CD4-positive, alpha-beta memory T cell (primary cell): ENCODE measurements around the gene CNPPD1. TPM values are rescaled to one million over a fixed set of nuclear protein-coding genes. Genes with fewer than 3 reads are reported as not detected.

ENCODE experiments used
- CTCF ChIA-PET: fragments of 350-600 bp; sonication (Branson Sonifier 250); formaldehyde crosslinking; loops from one replicate; lab custom pipeline; 2021; ENCODE audit warnings: inconsistent platforms; ENCODE audit not compliant: partially characterized antibody; lab: Charles Lee
- POLR2A ChIA-PET: fragments of 350-600 bp; sonication (Branson Sonifier 250); formaldehyde crosslinking; loops from one replicate; lab custom pipeline; 2021; ENCODE audit not compliant: partially characterized antibody; lab: Charles Lee
- DNase-seq, 5 donors: peaks; one replicate each; pipeline versions ENCODE4 v3.0.0 to v3.0.0-alpha.2; 2020 to 2022; ENCODE audit warnings: mixed read lengths in 1 of 5
- H3K27ac ChIP-seq: one replicate; pipeline ENCODE4 v1.7.0; 2013; ENCODE audit warnings: low read depth, low read length
- H3K27me3 ChIP-seq: 2 replicates; pipeline ENCODE4 v1.7.0; 2013; ENCODE audit warnings: mild to moderate bottlenecking, low read length, moderate library complexity; ENCODE audit not compliant: insufficient read depth
- H3K36me3 ChIP-seq: 2 replicates; pipeline ENCODE4 v1.7.0; 2013; ENCODE audit warnings: mild to moderate bottlenecking, low read length, moderate library complexity; ENCODE audit not compliant: insufficient read depth
- H3K4me1 ChIP-seq: 2 replicates; pipeline ENCODE4 v1.7.0; 2013; ENCODE audit warnings: mild to moderate bottlenecking, low read length, moderate library complexity; ENCODE audit not compliant: insufficient read depth
- H3K4me3 ChIP-seq, 2 donors: one replicate each; pipeline ENCODE4 v1.7.0; 2013; ENCODE audit warnings: low read length in 2 of 2, mild to moderate bottlenecking in 1 of 2
- H3K9me3 ChIP-seq, 2 donors: one replicate each; pipeline ENCODE4 v1.7.0; 2013; ENCODE audit warnings: low read length in 2 of 2, control low read depth in 1 of 2; ENCODE audit not compliant: control insufficient read depth in 1 of 2
- H3K27ac Mint-ChIP-seq, 7 donors: one replicate each; pipeline ENCODE4 v1.8.0; 2020 to 2021; ENCODE audit warnings: mixed read lengths in 7 of 7, mild to moderate bottlenecking in 6 of 7, inconsistent platforms in 3 of 7, moderate library complexity in 3 of 7
- H3K27me3 Mint-ChIP-seq, 2 donors: one replicate each; pipeline ENCODE4 v1.8.0; 2020 to 2021; ENCODE audit warnings: mixed read lengths in 2 of 2
- H3K36me3 Mint-ChIP-seq, 2 donors: one replicate each; pipeline ENCODE4 v1.8.0; 2020 to 2021; ENCODE audit warnings: mixed read lengths in 2 of 2, inconsistent platforms in 1 of 2, mild to moderate bottlenecking in 1 of 2
- H3K4me1 Mint-ChIP-seq, 4 donors: one replicate each; pipeline ENCODE4 v1.8.0; 2020 to 2021; ENCODE audit warnings: mixed read lengths in 4 of 4, mild to moderate bottlenecking in 1 of 4
- H3K4me3 Mint-ChIP-seq, 8 donors: one replicate each; pipeline ENCODE4 v1.8.0; 2020 to 2021; ENCODE audit warnings: mixed read lengths in 8 of 8, mild to moderate bottlenecking in 7 of 8, moderate library complexity in 6 of 8, inconsistent platforms in 3 of 8
- H3K9me3 Mint-ChIP-seq, 8 donors: one replicate each; pipeline ENCODE4 v1.8.0; 2020 to 2021; ENCODE audit warnings: mixed read lengths in 8 of 8, mild to moderate bottlenecking in 5 of 8, inconsistent platforms in 3 of 8, moderate library complexity in 1 of 8
- intact Hi-C: fragments of 100-400 bp; cut with micrococcal nuclease; formaldehyde crosslinking; loops from one replicate; pipeline ENCODE4 v1.15.1; 2023
- polyA plus RNA-seq, 2 donors: library from polyadenylated mRNA; unstranded; fragments of 300-500 nt; fragmentation: Illumina TruSeq; gene quantifications; one replicate each; pipeline ENCODE4 v1.2.3, GENCODE V29; 2021
- total RNA-seq, 2 experiments: library from RNA; stranded (reverse); gene quantifications; one replicate each; pipeline ENCODE4 v1.2.3, GENCODE V29; 2021

The CNPPD1 gene
- total and polyA plus RNA-seq, 4 experiments from 2014 or later = 76.5 to 83.3 (median 80.7) TPM

DNA sequence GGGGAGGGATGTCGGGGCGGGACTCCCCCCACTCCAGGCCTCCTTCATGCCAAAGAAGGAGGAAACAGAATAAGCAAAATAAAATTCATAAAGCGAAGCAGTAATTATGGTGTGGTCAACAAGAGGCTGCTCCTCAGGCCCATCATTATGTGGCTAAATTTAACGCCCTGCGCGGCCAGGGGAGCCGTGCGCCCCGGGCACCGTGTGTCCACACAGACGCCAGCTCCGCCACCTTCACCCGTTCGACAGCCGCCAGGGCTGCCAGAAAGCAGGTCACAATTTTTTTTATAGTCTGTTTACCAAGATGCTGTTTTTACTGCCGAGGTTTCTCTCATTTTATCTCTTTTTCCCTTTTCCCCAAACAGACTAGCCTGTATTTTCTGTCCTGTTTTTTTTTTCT is 47.1 kb downstream of the CNPPD1 start:
- H3K36me3 Mint-ChIP-seq = peaks cover 18 to 20% of the 10 kb centered on the region in 2 donors
- H3K4me1 Mint-ChIP-seq = peaks cover 10 to 23% (median 14%) of the 10 kb centered on the region in 4 donors
- no peak overlapping the region for H3K27ac Mint-ChIP-seq
- Histone ChIP-seq H3K36me3 (no peaks in the 10 kb centered on the region), H3K27ac (no peak overlapping the region), H3K4me1 (peaks cover 12% of the 10 kb centered on the region), H3K9me3 (no peaks in the 10 kb centered on the region), H3K4me3 (no peak overlapping the region), H3K27me3 (no peaks in the 10 kb centered on the region)
- no peak overlapping the region for H3K4me3 Mint-ChIP-seq
- POLR2A ChIA-PET = no interaction called here
- no peaks in the 10 kb centered on the region for H3K9me3 Mint-ChIP-seq
- CTCF ChIA-PET = interaction anchor here (1.3 kb wide), 1 partner anchor 10 kb away, joined by 4 read pairs; no protein-coding TSS in a partner anchor
- intact Hi-C loops = no loop called here
- no peak for DNase-seq
- no peaks in the 10 kb centered on the region for H3K27me3 Mint-ChIP-seq

DNA sequence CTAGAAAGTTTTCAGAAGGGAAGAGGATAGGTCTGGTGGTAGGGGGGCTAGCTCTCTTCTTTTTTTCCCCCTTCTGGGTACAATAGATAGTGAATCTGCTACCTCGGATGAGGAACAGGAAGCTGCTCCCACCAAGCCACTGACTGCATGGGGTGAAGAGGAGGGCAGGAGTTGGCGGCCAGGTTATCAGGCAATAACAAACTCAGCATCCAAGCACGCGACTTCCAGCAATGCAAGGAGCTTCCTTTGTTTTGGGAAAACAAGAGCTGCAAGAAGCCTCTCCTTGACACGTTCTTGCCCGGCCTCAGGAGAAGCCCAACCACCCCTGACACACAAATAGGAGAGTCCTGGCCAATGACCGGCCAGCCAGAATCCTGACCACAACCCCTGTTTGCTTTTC is 48.3 kb downstream of the CNPPD1 start:
- Histone ChIP-seq H3K36me3 (no peaks in the 10 kb centered on the region), H3K4me1 (peaks cover 18% of the 10 kb centered on the region), H3K4me3 (no peak overlapping the region), H3K27me3 (no peaks in the 10 kb centered on the region), H3K27ac (no peak overlapping the region), H3K9me3 (no peaks in the 10 kb centered on the region)
- Mint-ChIP-seq H3K9me3 (no peaks in the 10 kb centered on the region), H3K27ac (no peak overlapping the region), H3K4me3 (no peak overlapping the region), H3K4me1 (peaks cover 14 to 31% (median 17%) of the 10 kb centered on the region in 4 donors), H3K36me3 (peaks cover 19 to 23% of the 10 kb centered on the region in 2 donors), H3K27me3 (no peaks in the 10 kb centered on the region)
- POLR2A ChIA-PET = no interaction called here
- CTCF ChIA-PET = interaction anchor here (1.1 to 1.6 kb wide), 4 partner anchors 8 to 167 kb away, joined by 3 to 4 read pairs (median 4); no protein-coding TSS in a partner anchor
- DNase-seq = no peak
- intact Hi-C loops = no loop called here

DNA sequence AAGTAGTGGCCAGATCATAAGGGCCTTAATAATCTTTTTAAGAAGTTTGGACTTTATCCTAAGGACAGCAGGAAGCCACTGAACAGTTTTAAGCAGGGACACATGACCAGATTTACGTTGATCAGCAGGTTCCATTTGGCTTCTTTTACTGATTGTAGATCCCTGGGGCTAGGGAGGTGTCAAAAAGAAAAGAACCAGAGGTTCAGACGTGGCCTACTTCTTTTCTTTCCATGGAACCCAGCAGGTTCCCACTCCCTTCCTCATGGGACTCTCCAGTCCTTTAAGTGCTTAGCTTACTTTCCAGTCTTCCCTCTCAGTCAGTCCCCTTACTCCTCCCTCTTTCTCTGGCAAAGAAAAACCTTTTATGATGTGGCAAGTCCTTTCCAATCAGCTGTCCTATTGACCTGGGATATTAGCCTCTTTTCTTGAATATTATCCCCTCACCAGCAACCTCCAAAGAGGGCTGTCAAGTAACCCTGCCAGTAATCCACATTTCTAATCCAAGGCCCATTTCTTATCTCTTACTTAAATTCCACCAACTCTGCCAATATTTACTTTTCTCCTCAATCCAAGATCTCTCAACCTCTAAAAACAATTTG is 49.6 kb downstream of the CNPPD1 start:
- H3K27me3 Mint-ChIP-seq = no peaks in the 10 kb centered on the region
- Histone ChIP-seq H3K4me1 (peaks cover 18% of the 10 kb centered on the region), H3K27ac (no peak overlapping the region), H3K27me3 (no peaks in the 10 kb centered on the region), H3K4me3 (no peak overlapping the region), H3K9me3 (no peaks in the 10 kb centered on the region), H3K36me3 (no peaks in the 10 kb centered on the region)
- DNase-seq = no peak
- H3K36me3 Mint-ChIP-seq = peaks cover 15 to 18% of the 10 kb centered on the region in 2 donors
- ChIA-PET POLR2A (no interaction called here), CTCF (interaction anchor here (1.1 kb wide), 2 partner anchors 69 to 168 kb away, joined by 3 read pairs; no protein-coding TSS in a partner anchor)
- intact Hi-C loops = no loop called here
- no peaks in the 10 kb centered on the region for H3K9me3 Mint-ChIP-seq
- peak overlapping the region in 1 of 7 donors; percentile 2 for H3K27ac Mint-ChIP-seq
- no peak overlapping the region for H3K4me3 Mint-ChIP-seq
- H3K4me1 Mint-ChIP-seq = peaks cover 18 to 31% (median 20%) of the 10 kb centered on the region in 4 donors

DNA sequence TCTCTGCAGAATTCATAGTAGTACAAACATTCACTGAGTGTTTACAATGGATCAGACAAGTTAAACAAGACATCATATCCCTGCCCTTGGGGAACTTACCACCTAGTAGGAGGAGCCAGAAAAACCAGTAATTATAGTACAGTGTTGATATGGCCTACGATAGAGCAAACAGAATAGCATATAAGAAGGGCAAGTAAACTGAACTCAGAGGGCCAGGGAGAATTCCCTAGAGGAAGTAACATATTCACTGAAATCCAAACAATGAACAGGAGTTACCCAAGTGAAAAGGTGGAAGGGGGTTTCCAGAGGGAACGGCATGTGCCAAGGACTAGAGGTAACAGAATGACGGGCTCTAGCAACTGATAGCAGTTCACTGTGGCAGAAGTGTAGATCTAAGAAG is 50.2 kb downstream of the CNPPD1 start:
- Histone ChIP-seq H3K36me3 (no peaks in the 10 kb centered on the region), H3K4me3 (no peak overlapping the region), H3K27me3 (no peaks in the 10 kb centered on the region), H3K27ac (no peak overlapping the region), H3K4me1 (peaks cover 18% of the 10 kb centered on the region), H3K9me3 (no peaks in the 10 kb centered on the region)
- Mint-ChIP-seq H3K4me1 (peaks cover 18 to 31% (median 20%) of the 10 kb centered on the region in 4 donors), H3K9me3 (no peaks in the 10 kb centered on the region), H3K36me3 (peaks cover 15 to 18% of the 10 kb centered on the region in 2 donors), H3K4me3 (no peak overlapping the region), H3K27ac (peak overlapping the region in 1 of 7 donors; percentile 62), H3K27me3 (no peaks in the 10 kb centered on the region)
- intact Hi-C loops = no loop called here
- no peak for DNase-seq
- ChIA-PET POLR2A (no interaction called here), CTCF (no interaction called here)

DNA sequence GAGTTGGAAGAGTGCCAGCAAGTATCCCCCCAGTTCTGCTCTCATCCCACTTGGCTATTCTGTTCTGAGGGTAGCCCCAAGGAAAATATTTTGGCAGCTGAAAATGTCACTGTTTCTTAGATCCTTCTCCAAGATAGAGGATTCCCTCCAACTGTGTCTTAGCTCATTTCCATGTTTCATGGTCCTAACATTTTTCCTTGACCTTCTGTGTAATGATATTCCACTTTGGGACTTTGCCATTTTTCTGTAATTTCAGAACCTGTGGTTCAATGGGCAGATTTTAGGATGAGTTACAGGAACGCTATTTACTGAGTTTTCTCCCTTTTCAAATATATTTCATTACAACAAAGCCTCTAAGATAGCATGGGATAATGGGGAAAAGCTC is 50.8 kb downstream of the CNPPD1 start:
- CTCF ChIA-PET = no interaction called here

DNA sequence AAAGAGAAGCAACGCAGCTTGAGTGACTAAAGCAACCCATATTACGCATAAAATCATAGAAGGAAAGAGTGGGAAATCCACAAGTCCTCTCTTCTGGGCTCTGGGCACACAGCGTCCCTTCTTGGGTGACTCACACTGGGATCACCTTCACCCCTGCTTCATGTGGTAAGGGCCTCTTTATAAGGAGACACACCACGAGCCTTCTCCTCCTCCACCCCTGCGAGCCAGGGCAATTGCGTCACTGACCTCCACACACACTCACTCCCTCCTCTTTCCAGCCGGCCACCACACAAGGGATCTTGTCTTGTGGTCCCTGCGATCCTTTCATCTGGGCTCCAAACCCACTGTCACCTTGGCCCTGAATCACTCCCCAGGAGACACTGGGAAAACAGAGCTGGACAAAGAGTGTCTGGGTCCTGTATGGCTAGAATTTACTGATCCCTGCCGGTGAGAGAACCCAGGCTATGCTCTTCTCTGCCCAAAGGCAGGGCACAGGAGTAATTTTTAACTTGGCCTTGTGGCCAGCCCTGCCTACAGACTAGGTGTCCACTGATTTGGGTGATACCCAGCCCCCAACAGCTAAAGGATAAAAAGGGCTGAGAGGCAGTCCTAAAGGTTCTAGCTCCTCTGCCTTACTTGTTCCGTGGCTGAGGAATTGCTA is 51.4 kb downstream of the CNPPD1 start:
- Histone ChIP-seq H3K36me3 (no peaks in the 10 kb centered on the region), H3K27ac (no peak overlapping the region), H3K9me3 (no peaks in the 10 kb centered on the region), H3K4me3 (no peak overlapping the region), H3K27me3 (no peaks in the 10 kb centered on the region), H3K4me1 (peaks cover 18% of the 10 kb centered on the region)
- Mint-ChIP-seq H3K27ac (peak overlapping the region in 2 of 7 donors; percentile 7 to 29), H3K4me3 (no peak overlapping the region), H3K36me3 (peaks cover 14 to 18% of the 10 kb centered on the region in 2 donors), H3K4me1 (peaks cover 18 to 31% (median 20%) of the 10 kb centered on the region in 4 donors), H3K27me3 (no peaks in the 10 kb centered on the region), H3K9me3 (no peaks in the 10 kb centered on the region)
- CTCF ChIA-PET = interaction anchor here (2.6 kb wide), 1 partner anchor 67 kb away, joined by 8 read pairs; no protein-coding TSS in a partner anchor
- no peak for DNase-seq
- intact Hi-C loops = no loop called here
- POLR2A ChIA-PET = no interaction called here

More for the DNA sequence above, 50.8 kb downstream of the CNPPD1 start:
- Mint-ChIP-seq H3K27me3 (no peaks in the 10 kb centered on the region), H3K36me3 (peaks cover 14 to 18% of the 10 kb centered on the region in 2 donors), H3K27ac (no peak overlapping the region), H3K4me3 (no peak overlapping the region), H3K4me1 (peaks cover 18 to 31% (median 20%) of the 10 kb centered on the region in 4 donors), H3K9me3 (no peaks in the 10 kb centered on the region)
- no peaks in the 10 kb centered on the region for H3K27me3 ChIP-seq
- no peak for DNase-seq
- no peaks in the 10 kb centered on the region for H3K9me3 ChIP-seq
- no peak overlapping the region for H3K4me3 ChIP-seq
- POLR2A ChIA-PET = no interaction called here
- H3K4me1 ChIP-seq = peaks cover 18% of the 10 kb centered on the region
- no peaks in the 10 kb centered on the region for H3K36me3 ChIP-seq
- intact Hi-C loops = no loop called here
- no peak overlapping the region for H3K27ac ChIP-seq

DNA sequence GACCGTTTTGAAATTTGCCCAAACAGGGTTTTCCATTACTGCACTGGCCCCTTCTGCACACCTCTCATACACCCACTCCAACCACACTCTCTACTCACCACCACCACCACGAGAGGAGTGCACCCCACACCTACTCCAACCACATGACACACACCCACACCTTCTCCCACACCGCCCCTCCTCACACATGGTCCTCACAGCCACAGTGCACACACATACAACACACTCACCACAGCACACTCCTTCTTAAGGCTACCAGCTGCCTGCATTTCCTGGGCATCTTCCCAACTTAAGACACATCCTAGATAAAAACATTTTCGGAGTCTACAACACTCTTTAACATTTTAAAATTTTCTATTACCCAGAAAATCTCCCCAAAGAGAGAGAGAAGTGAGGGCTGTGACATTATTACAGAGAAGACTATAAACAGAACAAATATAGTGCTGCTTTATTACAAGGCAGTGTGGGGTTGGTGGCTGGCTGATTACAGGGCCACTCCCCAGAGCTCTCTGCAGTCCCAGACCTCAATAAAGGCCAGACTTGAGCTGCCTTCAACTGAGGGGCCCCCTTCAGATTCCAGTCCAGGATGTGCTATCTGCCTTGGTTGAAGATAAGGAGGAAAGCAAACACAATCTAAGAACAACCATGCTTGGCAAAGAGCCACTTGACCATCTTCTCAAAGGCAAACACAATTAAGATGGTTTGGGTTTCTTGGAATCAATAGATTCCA is 52.2 kb downstream of the CNPPD1 start:
- Mint-ChIP-seq H3K9me3 (no peaks in the 10 kb centered on the region), H3K4me3 (peak overlapping the region in 1 of 8 donors; percentile 27), H3K27ac (peak overlapping the region in 3 of 7 donors; percentile 0 to 5 (median 5)), H3K27me3 (no peaks in the 10 kb centered on the region), H3K4me1 (peaks cover 18 to 31% (median 20%) of the 10 kb centered on the region in 4 donors), H3K36me3 (peaks cover 12 to 18% of the 10 kb centered on the region in 2 donors)
- POLR2A ChIA-PET = no interaction called here
- Histone ChIP-seq H3K27ac (no peak overlapping the region), H3K4me1 (peaks cover 18% of the 10 kb centered on the region), H3K4me3 (no peak overlapping the region), H3K9me3 (no peaks in the 10 kb centered on the region), H3K36me3 (no peaks in the 10 kb centered on the region), H3K27me3 (no peaks in the 10 kb centered on the region)
- peak in 1 of 5 donors; percentile 5 for DNase-seq
- intact Hi-C loops = no loop called here
- CTCF ChIA-PET = interaction anchor here (1.1 to 2.6 kb wide), 2 partner anchors 66 to 95 kb away, joined by 3 to 8 read pairs; no protein-coding TSS in a partner anchor
